Stomach (tissue), 9 donors: ENCODE results near the gene MPST. TPM values are rescaled to one million over a fixed set of nuclear protein-coding genes. Genes with fewer than 3 reads are reported as not detected.

Experiments used
- DNase-seq, 2 donors: peaks; one replicate each; pipeline versions ENCODE4 v3.0.0 to v3.0.0-alpha.2; 2013 to 2019
- H3K27ac ChIP-seq, 5 donors: fragments of 200-600 bp in 4 of 5; sonication (generic) in 4 of 5; one replicate each; pipeline ENCODE4 v1.5.1; 2013 to 2019; ENCODE audit warnings: mild to moderate bottlenecking in 1 of 5, moderate library complexity in 1 of 5
- H3K27me3 ChIP-seq, 3 donors: fragments of 200-600 bp; sonication (generic); one replicate each; pipeline ENCODE4 v1.5.1; 2017 to 2019; ENCODE audit warnings: mixed run types in 1 of 3
- H3K36me3 ChIP-seq, 4 donors: fragments of 200-600 bp; sonication (generic); 1 replicate in 3 of 4; 2 replicates in 1 of 4; pipeline ENCODE4 v1.5.1; 2016 to 2019
- H3K4me1 ChIP-seq, 4 donors: fragments of 200-600 bp; sonication (generic); one replicate each; pipeline ENCODE4 v1.5.1; 2016 to 2019
- H3K4me3 ChIP-seq, 4 donors: fragments of 200-600 bp; sonication (generic) in 3 of 4; one replicate each; pipeline ENCODE4 v1.5.1; 2016 to 2019; ENCODE audit warnings: mild to moderate bottlenecking in 1 of 4
- H3K9me3 ChIP-seq, 4 donors: fragments of 200-600 bp; sonication (generic); one replicate each; pipeline ENCODE4 v1.5.1; 2016 to 2019
- EP300 ChIP-seq: sonication (generic); formaldehyde crosslinking; IDR thresholded peaks from one replicate; pipeline ENCODE4 v1.6.1; 2017; ENCODE audit warnings: antibody characterized with exemption
- POLR2A ChIP-seq, 4 donors: fragments of 450-650 bp; IDR thresholded peaks; one replicate each; pipeline ENCODE4 v1.6.1; 2016; ENCODE audit warnings: antibody characterized with exemption in 4 of 4, control low read depth in 2 of 4, mild to moderate bottlenecking in 1 of 4, moderate library complexity in 1 of 4
- POLR2AphosphoS5 ChIP-seq, 3 donors: sonication (generic); formaldehyde crosslinking; IDR thresholded peaks; one replicate each; pipeline ENCODE4 v1.6.1; 2016; ENCODE audit warnings: antibody characterized with exemption in 3 of 3
- WGBS, 5 donors: extraction: QIAGEN DNeasy Blood & Tissue Kit in 3 of 5; methylation state at CpG; one replicate each; pipeline versions ENCODE4 v1.1.5 to v1.1.7; 2013 to 2018; 5-methylcytosine and 5-hydroxymethylcytosine counted together
- intact Hi-C: fragments of 100-400 bp; cut with DNase I; formaldehyde crosslinking; loops from one replicate; pipeline ENCODE4 v1.15.1; 2023; ENCODE audit warnings: low total_unique reads
- polyA plus RNA-seq, 3 donors: library from polyadenylated mRNA; stranded (reverse); fragments of 200-250 nt; gene quantifications; one replicate each; pipeline ENCODE4 v1.2.3, GENCODE V29; 2013
- total RNA-seq, 5 donors: library from RNA; depleted of rRNA; stranded (reverse); fragments of >200 nt; gene quantifications; one replicate each; pipeline versions ENCODE4 v1.1.0 to v1.2.3, GENCODE V29; 2014 to 2016
- TF ChIP-seq, protein P1 (sequence below), 7 experiments: fragments of 450-650 bp in 4 of 7; fragments of 200-600 bp in 3 of 7; sonication (generic) in 3 of 7; IDR thresholded peaks; one replicate each; pipeline ENCODE4 v1.5.1; 2016 to 2019; ENCODE audit warnings: antibody characterized with exemption in 7 of 7, control low read depth in 2 of 7, mild to moderate bottlenecking in 1 of 7
- donor health status: healthy with polysubstance abuse.
- donor health status: Bipolar disorder and iron deficiency.
- donor health status: healthy.

MPST gene
- total and polyA plus RNA-seq, 8 donors = 48.3 to 1,943 (median 154) TPM

DNA sequence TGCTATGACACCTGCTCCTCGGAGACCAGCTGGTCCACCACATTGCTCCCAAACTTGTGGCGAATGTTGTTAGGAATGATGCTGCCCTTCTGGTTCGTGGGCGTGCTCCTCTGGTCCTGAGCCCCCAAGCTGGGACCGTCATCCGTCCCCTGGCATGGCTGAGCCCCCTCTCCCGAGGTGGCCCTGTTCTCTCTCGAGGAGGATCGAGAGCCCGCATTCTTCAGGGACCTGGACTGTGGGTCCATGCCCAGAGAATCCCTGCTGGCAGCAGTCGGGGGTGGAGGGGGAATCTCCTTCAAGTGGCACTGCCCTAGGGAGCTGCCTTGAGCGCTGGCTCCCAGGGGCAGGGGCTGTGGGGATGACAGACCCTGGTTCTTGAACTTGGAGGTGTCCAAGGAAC lies 17.7 kb upstream of the MPST start:
- H3K36me3 ChIP-seq = no peaks in the 10 kb centered on the region
- H3K27ac ChIP-seq = no peak overlapping the region
- intact Hi-C loops = no loop called here
- H3K4me3 ChIP-seq = no peak overlapping the region
- H3K4me1 ChIP-seq = no peaks in the 10 kb centered on the region
- peaks cover 0 to 9% (median 0%) of the 10 kb centered on the region in 3 donors for H3K27me3 ChIP-seq
- H3K9me3 ChIP-seq = no peaks in the 10 kb centered on the region
- DNase-seq = no peak
- TF ChIP-seq POLR2AphosphoS5 (IDR thresholded peaks at IDR 0.05) = no peak
- TF ChIP-seq, protein P1, sequence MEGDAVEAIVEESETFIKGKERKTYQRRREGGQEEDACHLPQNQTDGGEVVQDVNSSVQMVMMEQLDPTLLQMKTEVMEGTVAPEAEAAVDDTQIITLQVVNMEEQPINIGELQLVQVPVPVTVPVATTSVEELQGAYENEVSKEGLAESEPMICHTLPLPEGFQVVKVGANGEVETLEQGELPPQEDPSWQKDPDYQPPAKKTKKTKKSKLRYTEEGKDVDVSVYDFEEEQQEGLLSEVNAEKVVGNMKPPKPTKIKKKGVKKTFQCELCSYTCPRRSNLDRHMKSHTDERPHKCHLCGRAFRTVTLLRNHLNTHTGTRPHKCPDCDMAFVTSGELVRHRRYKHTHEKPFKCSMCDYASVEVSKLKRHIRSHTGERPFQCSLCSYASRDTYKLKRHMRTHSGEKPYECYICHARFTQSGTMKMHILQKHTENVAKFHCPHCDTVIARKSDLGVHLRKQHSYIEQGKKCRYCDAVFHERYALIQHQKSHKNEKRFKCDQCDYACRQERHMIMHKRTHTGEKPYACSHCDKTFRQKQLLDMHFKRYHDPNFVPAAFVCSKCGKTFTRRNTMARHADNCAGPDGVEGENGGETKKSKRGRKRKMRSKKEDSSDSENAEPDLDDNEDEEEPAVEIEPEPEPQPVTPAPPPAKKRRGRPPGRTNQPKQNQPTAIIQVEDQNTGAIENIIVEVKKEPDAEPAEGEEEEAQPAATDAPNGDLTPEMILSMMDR (IDR thresholded peaks at IDR 0.05) = no peak
- no peak for TF ChIP-seq POLR2A (IDR thresholded peaks at IDR 0.05)
- no peak for TF ChIP-seq EP300
- WGBS, 5 donors = 79 to 91% (median 83%) methylated on average over 10 to 12 of the region's 12 CpGs

DNA sequence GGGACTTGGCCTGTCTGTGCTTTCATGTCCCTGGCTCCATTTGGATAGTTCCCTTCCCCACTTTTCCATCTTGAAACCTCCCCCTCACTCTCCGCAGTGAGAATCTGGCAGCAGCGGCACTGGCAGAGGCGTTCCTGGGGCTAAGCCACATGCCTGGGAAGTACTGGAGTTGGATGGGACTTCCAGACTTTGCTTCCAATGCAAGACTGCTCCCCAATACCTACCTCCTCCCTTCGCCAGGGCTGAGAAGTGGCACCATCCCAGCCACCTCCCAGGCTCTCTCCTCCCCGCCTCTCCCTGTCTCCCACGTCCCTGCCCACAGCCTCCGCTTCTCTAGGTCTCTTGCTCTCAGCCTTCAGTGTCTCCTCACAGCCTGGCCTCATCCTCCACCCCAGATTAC lies 16.9 kb upstream of the MPST start:
- TF ChIP-seq POLR2A (IDR thresholded peaks at IDR 0.05) = no peak
- TF ChIP-seq EP300 = no peak
- TF ChIP-seq POLR2AphosphoS5 (IDR thresholded peaks at IDR 0.05) = no peak
- TF ChIP-seq, protein P1 (IDR thresholded peaks at IDR 0.05) = no peak
- DNase-seq = no peak
- Histone ChIP-seq H3K27ac (no peak overlapping the region), H3K36me3 (no peaks in the 10 kb centered on the region), H3K4me3 (no peak overlapping the region), H3K9me3 (no peaks in the 10 kb centered on the region), H3K27me3 (peaks cover 0 to 9% (median 0%) of the 10 kb centered on the region in 3 donors), H3K4me1 (no peaks in the 10 kb centered on the region)
- 79 to 91% (median 85%) methylated on average over 7 of the region's 7 CpGs for WGBS, 5 donors
- intact Hi-C loops = no loop called here

GRCh38 chr22:37007651-37008050 lies 11.9 kb upstream of the MPST start:
- no peak overlapping the region for H3K27ac ChIP-seq
- intact Hi-C loops = no loop called here
- 45 to 69% (median 52%) methylated on average over 2 of the region's 2 CpGs for WGBS, 5 donors
- DNase-seq = no peak
- TF ChIP-seq POLR2A (IDR thresholded peaks at IDR 0.05) (no peak), EP300 (no peak), POLR2AphosphoS5 (IDR thresholded peaks at IDR 0.05) (no peak)
- TF ChIP-seq, protein P1 (IDR thresholded peaks at IDR 0.05) = no peak
- H3K4me1 ChIP-seq = peaks cover 8 to 34% (median 21%) of the 10 kb centered on the region in 4 donors
- no peaks in the 10 kb centered on the region for H3K36me3 ChIP-seq
- no peak overlapping the region for H3K4me3 ChIP-seq
- H3K27me3 ChIP-seq = peaks cover 0 to 9% (median 0%) of the 10 kb centered on the region in 3 donors
- H3K9me3 ChIP-seq = no peaks in the 10 kb centered on the region

DNA sequence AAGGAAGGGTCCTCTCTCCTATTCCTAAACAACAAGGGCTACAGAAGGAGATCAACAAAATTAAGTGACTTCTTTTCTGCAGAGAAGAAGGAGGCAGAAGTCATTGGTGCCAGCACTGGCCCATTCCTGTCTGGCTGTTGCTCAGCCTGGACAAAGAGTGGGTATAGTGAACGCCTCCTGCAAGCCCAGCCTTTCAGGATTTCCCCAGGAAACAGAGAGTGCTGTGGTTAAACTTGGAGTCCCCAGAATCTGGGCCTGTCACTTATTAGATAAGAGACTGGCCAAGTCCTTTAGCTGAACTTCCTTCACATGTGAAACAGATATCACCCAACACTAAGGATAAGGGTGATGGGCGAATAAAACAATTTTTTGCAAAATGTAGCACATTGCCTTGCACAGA lies 11.2 kb upstream of the MPST start:
- DNase-seq = no peak
- Histone ChIP-seq H3K27me3 (peaks cover 0 to 6% (median 0%) of the 10 kb centered on the region in 3 donors), H3K36me3 (no peaks in the 10 kb centered on the region), H3K9me3 (no peaks in the 10 kb centered on the region), H3K4me1 (peaks cover 8 to 41% (median 25%) of the 10 kb centered on the region in 4 donors), H3K27ac (no peak overlapping the region), H3K4me3 (no peak overlapping the region)
- TF ChIP-seq, protein P1 (IDR thresholded peaks at IDR 0.05) = no peak
- TF ChIP-seq POLR2A (IDR thresholded peaks at IDR 0.05) (no peak), EP300 (no peak), POLR2AphosphoS5 (IDR thresholded peaks at IDR 0.05) (no peak)
- 42 to 55% (median 47%) methylated on average over 2 of the region's 2 CpGs for WGBS, 5 donors
- intact Hi-C loops = no loop called here
